Keratinocyte (primary cell): Measurements from ENCODE around the gene NDUFS1.

Source experiments
- EZH2 ChIP-seq: IDR thresholded peaks from one replicate; pipeline ENCODE4 v1.6.1; 2012; ENCODE audit warnings: inconsistent platforms, mild to moderate bottlenecking, low read length, moderate library complexity
- TF ChIP-seq, protein P1 (sequence below), 3 experiments: IDR thresholded peaks in 1 of 3; conservative IDR thresholded peaks in 1 of 3; optimal IDR thresholded peaks in 1 of 3; 2 replicates in 2 of 3; 3 replicates in 1 of 3; pipeline versions ENCODE3 to v1.5.1; 2011; ENCODE audit warnings: low read length in 3 of 3, mild to moderate bottlenecking in 3 of 3, moderate library complexity in 2 of 3, control low read depth in 1 of 3, inconsistent platforms in 1 of 3; ENCODE audit not compliant: insufficient read depth in 2 of 3; ENCODE audit errors: extremely low read depth in 1 of 3

DNA sequence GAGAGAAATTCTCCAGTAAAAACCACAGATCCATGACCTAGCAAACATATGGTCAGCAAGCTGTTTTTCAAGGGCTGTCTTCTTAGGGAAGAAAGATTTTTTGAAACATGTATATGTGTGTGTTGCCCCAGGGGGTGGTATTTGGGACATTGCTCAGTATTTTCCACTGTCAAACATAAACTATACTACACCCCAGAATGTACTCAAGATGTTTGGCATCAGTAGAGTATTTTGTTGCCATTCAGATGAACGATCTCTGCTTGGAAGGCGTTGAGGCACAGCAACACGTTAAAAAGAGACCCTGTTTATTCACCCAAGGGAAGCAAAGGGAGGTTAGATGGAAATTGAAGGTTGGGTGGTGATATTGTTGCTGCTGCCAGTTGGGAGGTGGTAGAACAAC is 30.4 kb upstream of the NDUFS1 start:
- TF ChIP-seq, protein P1, sequence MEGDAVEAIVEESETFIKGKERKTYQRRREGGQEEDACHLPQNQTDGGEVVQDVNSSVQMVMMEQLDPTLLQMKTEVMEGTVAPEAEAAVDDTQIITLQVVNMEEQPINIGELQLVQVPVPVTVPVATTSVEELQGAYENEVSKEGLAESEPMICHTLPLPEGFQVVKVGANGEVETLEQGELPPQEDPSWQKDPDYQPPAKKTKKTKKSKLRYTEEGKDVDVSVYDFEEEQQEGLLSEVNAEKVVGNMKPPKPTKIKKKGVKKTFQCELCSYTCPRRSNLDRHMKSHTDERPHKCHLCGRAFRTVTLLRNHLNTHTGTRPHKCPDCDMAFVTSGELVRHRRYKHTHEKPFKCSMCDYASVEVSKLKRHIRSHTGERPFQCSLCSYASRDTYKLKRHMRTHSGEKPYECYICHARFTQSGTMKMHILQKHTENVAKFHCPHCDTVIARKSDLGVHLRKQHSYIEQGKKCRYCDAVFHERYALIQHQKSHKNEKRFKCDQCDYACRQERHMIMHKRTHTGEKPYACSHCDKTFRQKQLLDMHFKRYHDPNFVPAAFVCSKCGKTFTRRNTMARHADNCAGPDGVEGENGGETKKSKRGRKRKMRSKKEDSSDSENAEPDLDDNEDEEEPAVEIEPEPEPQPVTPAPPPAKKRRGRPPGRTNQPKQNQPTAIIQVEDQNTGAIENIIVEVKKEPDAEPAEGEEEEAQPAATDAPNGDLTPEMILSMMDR (optimal IDR thresholded peaks at IDR 0.05 in 1 of 3, IDR thresholded peaks at IDR 0.05 in 1 of 3, conservative IDR thresholded peaks at IDR 0.05 in 1 of 3; ENCODE audit: extremely low read depth in 1 of 3, insufficient read depth in 2 of 3, low read length in 3 of 3) = no peak
- TF ChIP-seq EZH2 = no peak
